Common myeloid progenitor, CD34-positive (primary cell): ENCODE measurements around the gene PNLDC1.

Experiments used
- CTCF ChIA-PET: fragments of 350-600 bp; sonication (Branson Sonifier 250); formaldehyde crosslinking; loops from one replicate; lab custom pipeline; 2021; ENCODE audit warnings: antibody characterized with exemption; lab: Charles Lee
- POLR2A ChIA-PET: fragments of 350-600 bp; sonication (Branson Sonifier 250); formaldehyde crosslinking; loops from one replicate; lab custom pipeline; 2021; ENCODE audit warnings: antibody characterized with exemption; lab: Charles Lee
- DNase-seq, 3 donors: peaks; one replicate each; pipeline versions ENCODE4 v3.0.0 to v3.0.0-alpha.2; 2013
- H3K27ac ChIP-seq, 2 experiments: 1 replicate in 1 of 2; 2 replicates in 1 of 2; pipeline ENCODE4 v1.7.0; 2013; ENCODE audit warnings: inconsistent platforms in 2 of 2, low read length in 2 of 2, mild to moderate bottlenecking in 2 of 2, low read depth in 1 of 2, moderate library complexity in 1 of 2; ENCODE audit not compliant: severe bottlenecking in 2 of 2, insufficient read depth in 1 of 2, poor library complexity in 1 of 2
- H3K27me3 ChIP-seq, 5 experiments: replicated peaks in 2 of 5; 1 replicate in 3 of 5; 2 replicates in 2 of 5; pipeline versions ENCODE4 v1.6.1 to v1.7.0; 2013; ENCODE audit warnings: low read length in 4 of 5, mild to moderate bottlenecking in 2 of 5, moderate library complexity in 2 of 5, inconsistent platforms in 1 of 5; ENCODE audit not compliant: insufficient read depth in 5 of 5, control insufficient read depth in 4 of 5
- H3K36me3 ChIP-seq, 4 experiments: 1 replicate in 2 of 4; 2 replicates in 2 of 4; pipeline versions ENCODE4 v1.6.1 to v1.7.0; 2013; ENCODE audit warnings: low read length in 3 of 4, control low read depth in 1 of 4, mild to moderate bottlenecking in 1 of 4; ENCODE audit not compliant: control insufficient read depth in 4 of 4, insufficient read depth in 4 of 4
- H3K4me1 ChIP-seq, 4 experiments: 1 replicate in 3 of 4; 2 replicates in 1 of 4; pipeline versions ENCODE4 v1.6.1 to v1.7.1; 2013; ENCODE audit warnings: low read length in 3 of 4, mild to moderate bottlenecking in 3 of 4, control low read depth in 1 of 4, inconsistent platforms in 1 of 4, moderate library complexity in 1 of 4; ENCODE audit not compliant: control insufficient read depth in 4 of 4, insufficient read depth in 4 of 4; ENCODE audit errors: control extremely low read depth in 1 of 4
- H3K4me3 ChIP-seq, 7 experiments: 1 replicate in 4 of 7; 2 replicates in 3 of 7; pipeline versions ENCODE4 v1.5.1 to v1.7.0; 2013; ENCODE audit warnings: mild to moderate bottlenecking in 7 of 7, low read length in 6 of 7, moderate library complexity in 6 of 7, inconsistent platforms in 2 of 7, low read depth in 2 of 7, control low read depth in 1 of 7; ENCODE audit not compliant: insufficient read depth in 4 of 7, control insufficient read depth in 1 of 7; ENCODE audit errors: extremely low read depth in 1 of 7
- H3K9me3 ChIP-seq, 5 experiments: 1 replicate in 4 of 5; 2 replicates in 1 of 5; pipeline versions ENCODE4 v1.6.1 to v1.7.1; 2013; ENCODE audit warnings: low read length in 4 of 5, mild to moderate bottlenecking in 2 of 5, inconsistent platforms in 1 of 5, low read depth in 1 of 5, moderate library complexity in 1 of 5; ENCODE audit not compliant: control insufficient read depth in 4 of 5, insufficient read depth in 2 of 5; ENCODE audit errors: control extremely low read depth in 1 of 5
- WGBS: methylation state at CpG from one replicate; pipeline ENCODE4 v1.1.5; 2013; ENCODE audit not compliant: insufficient coverage; 5-methylcytosine and 5-hydroxymethylcytosine counted together

PNLDC1 gene

GRCh38 chr6:159866286-159867247 is 66.5 kb downstream of the PNLDC1 start:
- Histone ChIP-seq H3K4me1 (peaks cover 0 to 4% (median under 1%) of the 10 kb centered on the region in 4 experiments), H3K27me3 (peaks cover 0 to 3% (median 2%) of the 10 kb centered on the region in 5 experiments), H3K36me3 (no peaks in the 10 kb centered on the region), H3K27ac (no peak overlapping the region), H3K9me3 (no peaks in the 10 kb centered on the region), H3K4me3 (no peak overlapping the region)
- POLR2A ChIA-PET = no interaction called here
- no peak for DNase-seq
- CTCF ChIA-PET = no interaction called here
- 90% methylated on average over 25 of the region's 28 CpGs for WGBS
